Left cardiac atrium (tissue), 4 donors: ENCODE data around the gene SPEM3. TPM values are rescaled to one million over a fixed set of nuclear protein-coding genes. Genes with fewer than 3 reads are reported as not detected.
"Not testable (repeated sequence)": the region's sequence is repeated elsewhere in the genome, so short reads cannot be mapped to it uniquely, and the experiment has no call there.

Experiments
- ATAC-seq, 2 donors: fragments of 200-7000 bp; cut with Tn5 transposase; one replicate each; pipeline ENCODE4 v1.9.1; 2020; ENCODE audit warnings: mild to moderate bottlenecking in 2 of 2, moderate library complexity in 2 of 2
- DNase-seq: peaks from one replicate; pipeline ENCODE4 v3.0.0-alpha.2; 2020
- intact Hi-C, 2 donors: fragments of 100-400 bp; cut with DNase I; formaldehyde crosslinking; loops; one replicate each; pipeline versions ENCODE4 v1.14.1 to v1.15.1; 2022 to 2023
- total RNA-seq, 2 donors: library from RNA; stranded (reverse); fragmentation: NEBNext Ultra II Directional; extraction: Animal tissue kit (Norgen Biotek cat#: 25700); gene quantifications; one replicate each; pipeline ENCODE4 v1.2.1, GENCODE V29; 2021
- donor health status: DM: no; HTN: yes; CAD: no.
- donor health status: DM: no; HTN: yes; CAD: no; lungs with severe emphysema.
- donor health status: DM: yes; HTN: yes; CAD: no.
- donor health status: Dilated cardiomyopathy.

SPEM3 gene
- total RNA-seq, 2 donors from 2014 or later = not detected

GRCh38 chr17:7462474-7463371 is 34.1 kb downstream of the SPEM3 start:
- no peak for ATAC-seq
- DNase-seq = no peak

GRCh38 chr17:7463372-7463846 is 34.8 kb downstream of the SPEM3 start:
- intact Hi-C loops = no loop called here
- DNase-seq (no peak), ATAC-seq (no peak)

More at GRCh38 chr17:7462474-7463371, 34.1 kb downstream of the SPEM3 start:
- intact Hi-C loops = no loop called here

GRCh38 chr17:7464081-7464480 is 35.4 kb downstream of the SPEM3 start:
- DNase-seq = no peak
- no peak for ATAC-seq
- intact Hi-C loops = no loop called here

- intact Hi-C loops = no loop called here
- ATAC-seq (no peak), DNase-seq (no peak)
Observed at GRCh38 chr17:7465597-7466275, 37.1 kb downstream of the SPEM3 start.

- intact Hi-C loops = no loop called here
- no peak for DNase-seq
- no peak for ATAC-seq
Observed at GRCh38 chr17:7466318-7466638, 37.6 kb downstream of the SPEM3 start.

- peak; percentile 81 for DNase-seq
- peak; percentile 36 to 54 for ATAC-seq
- intact Hi-C loops = no loop called here
Observed at GRCh38 chr17:7466639-7467341, 38.1 kb downstream of the SPEM3 start.

GRCh38 chr17:7467498-7467897 is 38.8 kb downstream of the SPEM3 start:
- intact Hi-C loops = no loop called here
- no peak for ATAC-seq
- no peak for DNase-seq

- DNase-seq (no peak), ATAC-seq (no peak)
- intact Hi-C loops = no loop called here
Observed at GRCh38 chr17:7468290-7468689, 39.6 kb downstream of the SPEM3 start.

GRCh38 chr17:7468804-7469389 is 40.2 kb downstream of the SPEM3 start:
- intact Hi-C loops = no loop called here
- ATAC-seq = no peak
- DNase-seq = no peak

- intact Hi-C loops, ATAC-seq, DNase-seq: not testable (repeated sequence)
Observed at GRCh38 chr17:7469843-7470242, 41.2 kb downstream of the SPEM3 start.

- ATAC-seq, DNase-seq, intact Hi-C loops: not testable (repeated sequence)
Observed at GRCh38 chr17:7470457-7470973, 41.9 kb downstream of the SPEM3 start.

- intact Hi-C loops = no loop called here
- no peak for ATAC-seq
- DNase-seq = no peak
Observed at GRCh38 chr17:7471729-7472128, 43.1 kb downstream of the SPEM3 start.

- ATAC-seq, intact Hi-C loops, DNase-seq: not testable (repeated sequence)
Observed at GRCh38 chr17:7474767-7475166, 46.1 kb downstream of the SPEM3 start.

GRCh38 chr17:7475764-7476422 is 47.2 kb downstream of the SPEM3 start:
- intact Hi-C loops = no loop called here
- ATAC-seq (peak; percentile 19 to 37), DNase-seq (peak; percentile 73)

- intact Hi-C loops = no loop called here
- peak in 1 of 2 donors; percentile 17 for ATAC-seq
- no peak for DNase-seq
Observed at GRCh38 chr17:7476494-7476893, 47.8 kb downstream of the SPEM3 start.

GRCh38 chr17:7476951-7477350 is 48.3 kb downstream of the SPEM3 start:
- DNase-seq = no peak
- intact Hi-C loops = no loop called here
- no peak for ATAC-seq

- ATAC-seq (peak; percentile 11 to 45), DNase-seq (peak; percentile 59)
- intact Hi-C loops = no loop called here
Observed at GRCh38 chr17:7477392-7478275, 49.0 kb downstream of the SPEM3 start.
